Coronary artery (tissue), 2 donors: ENCODE measurements around the gene TNRC6B.
A peak's percentile ranks its signal among the peaks of the same experiment; 100 is the strongest.

Experiments
- DNase-seq: peaks from one replicate; pipeline ENCODE4 v3.0.0-alpha.2; 2017; ENCODE audit warnings: low spot score
- H3K27ac ChIP-seq, 2 donors: fragments of 200-600 bp; sonication (generic); one replicate each; pipeline ENCODE4 v1.5.1; 2016 to 2019
- H3K4me3 ChIP-seq: fragments of 200-600 bp; sonication (generic); 2 replicates; pipeline ENCODE4 v1.5.1; 2016; ENCODE audit warnings: mild to moderate bottlenecking, moderate library complexity
- TF ChIP-seq, protein P1 (sequence below): fragments of 200-600 bp; sonication (generic); IDR thresholded peaks from one replicate; pipeline ENCODE4 v1.5.1; 2019; ENCODE audit warnings: antibody characterized with exemption

TNRC6B gene

DNA sequence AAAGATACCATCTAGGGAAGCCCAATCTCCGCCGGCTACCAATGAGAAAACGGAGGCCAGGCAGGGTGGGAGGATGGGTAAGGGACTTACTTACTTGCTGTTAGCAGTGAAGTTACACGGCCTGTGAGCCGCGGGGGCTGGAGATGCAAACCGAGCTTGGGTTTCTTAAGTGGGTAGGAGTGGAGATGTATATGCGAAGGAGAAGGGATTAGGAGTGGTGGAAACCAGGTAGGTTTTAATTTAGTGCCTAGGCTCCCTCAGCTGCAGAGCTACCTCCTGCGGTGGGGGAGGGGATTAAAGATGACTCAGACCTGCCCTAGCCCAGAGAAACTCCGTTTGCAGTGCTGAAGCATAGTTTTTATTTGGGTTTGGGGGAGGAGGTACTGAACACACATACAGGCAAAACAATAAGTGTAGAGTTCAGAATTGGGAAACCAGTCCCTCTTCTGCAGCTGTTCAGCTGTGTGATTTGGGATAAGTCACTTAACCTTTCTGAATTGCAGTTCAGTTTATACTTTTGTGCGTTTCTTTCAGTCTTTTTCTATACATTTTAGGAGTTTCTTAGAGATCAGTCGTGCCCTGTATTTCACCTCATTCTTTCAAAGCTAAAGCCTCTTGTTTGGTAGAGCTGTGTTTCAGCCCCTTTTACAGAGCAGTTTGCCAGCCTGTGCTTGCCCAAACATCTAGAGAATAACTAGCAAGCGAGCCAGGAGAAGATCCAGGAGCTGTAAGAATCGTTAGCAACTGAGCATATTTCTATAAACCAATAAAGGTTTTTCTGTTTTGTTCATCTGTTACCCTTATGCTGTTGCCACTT, 596 bp upstream of the TNRC6B start:
- H3K27ac ChIP-seq, result peak overlapping the region; percentile 53 to 79
- TF ChIP-seq, protein P1, sequence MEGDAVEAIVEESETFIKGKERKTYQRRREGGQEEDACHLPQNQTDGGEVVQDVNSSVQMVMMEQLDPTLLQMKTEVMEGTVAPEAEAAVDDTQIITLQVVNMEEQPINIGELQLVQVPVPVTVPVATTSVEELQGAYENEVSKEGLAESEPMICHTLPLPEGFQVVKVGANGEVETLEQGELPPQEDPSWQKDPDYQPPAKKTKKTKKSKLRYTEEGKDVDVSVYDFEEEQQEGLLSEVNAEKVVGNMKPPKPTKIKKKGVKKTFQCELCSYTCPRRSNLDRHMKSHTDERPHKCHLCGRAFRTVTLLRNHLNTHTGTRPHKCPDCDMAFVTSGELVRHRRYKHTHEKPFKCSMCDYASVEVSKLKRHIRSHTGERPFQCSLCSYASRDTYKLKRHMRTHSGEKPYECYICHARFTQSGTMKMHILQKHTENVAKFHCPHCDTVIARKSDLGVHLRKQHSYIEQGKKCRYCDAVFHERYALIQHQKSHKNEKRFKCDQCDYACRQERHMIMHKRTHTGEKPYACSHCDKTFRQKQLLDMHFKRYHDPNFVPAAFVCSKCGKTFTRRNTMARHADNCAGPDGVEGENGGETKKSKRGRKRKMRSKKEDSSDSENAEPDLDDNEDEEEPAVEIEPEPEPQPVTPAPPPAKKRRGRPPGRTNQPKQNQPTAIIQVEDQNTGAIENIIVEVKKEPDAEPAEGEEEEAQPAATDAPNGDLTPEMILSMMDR, result no peak
- H3K4me3 ChIP-seq, result peak overlapping the region; percentile 83
- DNase-seq, result no peak

DNA sequence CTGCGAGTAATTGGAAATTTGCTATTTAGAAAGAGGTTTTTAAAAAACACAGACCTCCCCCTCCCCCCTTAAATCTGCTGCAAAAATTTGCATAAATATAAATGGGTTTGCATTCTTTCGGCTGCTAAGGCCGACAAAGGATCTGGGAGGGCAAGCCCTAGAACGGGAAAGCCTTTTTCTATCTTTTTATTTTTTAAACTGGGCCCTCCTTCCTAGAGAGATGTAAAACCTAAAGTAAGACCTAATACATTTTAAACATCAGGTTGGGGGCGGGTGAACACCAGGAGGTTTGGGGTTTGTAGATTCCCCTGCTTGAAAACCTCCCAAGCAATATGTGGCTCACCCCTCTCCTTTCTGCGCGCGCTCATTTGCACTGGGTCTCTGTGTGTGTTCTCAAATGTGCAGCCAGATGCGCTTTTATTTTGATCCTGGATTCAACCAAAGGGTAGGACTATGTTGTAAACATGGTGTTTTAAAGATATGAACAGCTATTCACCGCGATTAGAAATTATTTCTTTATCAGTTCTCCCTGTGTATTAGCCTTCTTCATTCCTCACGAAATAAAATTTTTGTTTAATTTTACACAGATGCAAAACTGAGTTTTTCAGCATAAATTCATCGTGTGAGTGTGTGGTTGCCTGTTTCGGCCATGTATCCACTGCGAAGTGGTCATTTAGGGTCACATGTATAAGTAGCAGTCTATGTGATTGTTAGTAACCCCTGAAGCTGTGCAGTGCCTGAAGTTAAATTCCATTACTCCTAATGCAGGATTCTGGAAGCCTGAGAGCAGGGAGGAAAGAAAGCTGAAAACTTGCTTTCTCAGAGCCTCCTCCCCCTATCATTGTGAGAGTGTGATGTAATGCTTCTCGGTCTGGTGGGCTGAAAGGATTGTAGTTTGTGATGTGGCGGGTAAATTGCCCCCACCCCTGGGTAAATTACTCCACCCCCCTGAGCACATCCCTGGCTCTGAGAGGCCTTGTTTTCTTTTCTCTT, 988 bp downstream of the TNRC6B start:
- DNase-seq, result no peak
- Histone ChIP-seq H3K27ac (peak overlapping the region; percentile 53 to 54), H3K4me3 (peak overlapping the region; percentile 83)
- TF ChIP-seq, protein P1, result no peak

DNA sequence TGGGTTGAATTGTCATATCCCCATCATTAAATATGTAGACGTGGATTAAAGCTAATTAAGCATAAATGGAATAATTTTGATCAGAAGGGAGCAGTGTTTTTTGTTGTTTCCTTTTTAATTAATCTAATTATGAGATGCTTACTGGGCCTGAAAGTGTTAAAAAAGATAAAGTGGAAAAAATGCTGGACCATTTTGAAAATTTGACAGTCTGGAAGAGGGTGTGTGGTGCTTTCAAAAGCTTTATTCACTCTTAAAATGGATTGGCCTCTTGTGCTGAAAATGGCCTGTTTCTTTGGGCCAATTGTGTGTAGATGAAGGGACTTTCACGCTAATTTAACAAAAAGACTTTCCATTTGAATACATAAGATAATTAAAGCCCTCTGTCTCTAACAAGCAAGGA, 1.8 kb downstream of the TNRC6B start:
- Histone ChIP-seq H3K27ac (peak overlapping the region; percentile 53 to 54), H3K4me3 (peak overlapping the region; percentile 83)
- no peak for DNase-seq
- TF ChIP-seq, protein P1, result no peak

DNA sequence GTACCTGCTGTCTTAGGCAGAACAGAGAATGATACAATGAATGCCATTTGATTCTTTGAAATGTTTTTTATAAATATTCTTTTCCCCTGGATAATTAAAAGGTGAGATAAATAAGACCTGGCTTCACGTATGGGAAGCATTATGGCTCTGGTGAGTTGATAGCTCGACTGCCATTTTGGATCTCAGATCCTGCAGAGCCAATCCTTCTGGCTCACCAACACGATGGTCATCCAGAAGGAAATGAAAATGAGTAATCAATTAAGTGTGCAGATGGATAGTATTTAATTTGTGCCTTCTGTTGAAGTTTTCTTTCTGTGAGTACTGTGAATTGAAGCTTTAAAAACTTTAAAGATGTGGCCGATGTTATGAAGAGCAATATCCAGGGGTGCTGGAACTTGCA, 2.7 kb downstream of the TNRC6B start:
- TF ChIP-seq, protein P1, result no peak

DNA sequence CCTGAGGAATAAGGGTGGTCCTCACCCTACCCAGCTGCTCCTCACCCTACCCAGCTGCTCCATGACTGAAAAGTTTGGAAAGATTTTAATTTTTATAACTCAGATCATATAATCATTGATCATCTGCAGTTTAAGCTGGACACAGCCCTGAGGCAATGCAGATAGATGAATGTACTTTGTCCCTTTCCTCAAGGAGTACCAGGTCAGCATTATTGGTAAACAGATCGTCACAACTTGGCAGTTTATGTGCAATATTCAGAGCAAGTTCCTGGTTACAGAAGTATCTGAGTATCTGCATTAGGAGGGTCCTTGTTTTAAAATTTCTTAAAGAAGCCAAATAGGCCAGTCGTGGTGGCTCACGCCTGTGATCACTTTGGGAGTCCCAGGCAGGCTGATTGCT, 3.6 kb downstream of the TNRC6B start:
- peak overlapping the region in 1 of 2 donors; percentile 10 for H3K27ac ChIP-seq
- H3K4me3 ChIP-seq, result no peak overlapping the region
- DNase-seq, result no peak
- TF ChIP-seq, protein P1, result no peak

More for the DNA sequence above, 2.7 kb downstream of the TNRC6B start:
- peak overlapping the region; percentile 83 for H3K4me3 ChIP-seq
- DNase-seq, result no peak
- no peak overlapping the region for H3K27ac ChIP-seq

DNA sequence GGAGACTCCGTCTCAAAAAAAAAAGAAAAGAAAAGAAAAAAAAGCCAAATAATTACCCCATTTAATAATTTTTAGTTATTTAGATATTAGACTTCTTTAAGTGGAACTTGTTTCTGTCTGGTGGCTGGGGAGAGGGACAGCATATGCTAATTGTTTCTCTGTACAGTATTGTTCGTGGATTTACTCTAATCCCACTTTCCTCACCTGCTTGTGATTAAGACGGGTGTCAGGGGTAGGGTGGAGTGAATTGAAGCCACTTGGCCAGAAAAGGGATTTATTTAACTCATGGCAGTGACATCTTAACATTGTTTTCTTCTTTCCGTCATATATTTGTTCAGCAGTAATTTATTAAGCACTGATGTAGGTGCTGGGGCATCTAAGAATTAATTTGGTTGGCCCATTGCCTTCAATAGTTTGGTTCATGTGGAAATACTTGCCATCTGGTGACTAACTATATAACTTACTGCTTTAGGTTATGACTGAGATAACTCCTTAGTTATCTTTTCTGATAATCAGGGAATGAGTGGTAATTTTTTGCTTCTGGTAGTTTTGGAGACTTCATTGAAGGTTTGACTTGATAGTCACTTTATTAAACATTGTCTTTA, 4.6 kb downstream of the TNRC6B start:
- Histone ChIP-seq H3K4me3 (no peak overlapping the region), H3K27ac (peak overlapping the region in 1 of 2 donors; percentile 50)
- TF ChIP-seq, protein P1, result no peak
- no peak for DNase-seq
